ENCODE data around the gene TPST1.

- TF ChIP-seq CTCF (IDR thresholded peaks at IDR 0.05) (no peak), REST (IDR thresholded peaks at IDR 0.05; ENCODE audit: insufficient read depth in 1 of 2, low read depth in 2 of 2, low read length in 1 of 2) (no peak), POLR2AphosphoS5 (IDR thresholded peaks at IDR 0.05; ENCODE audit: low read depth, low read length) (no peak), SIN3A (IDR thresholded peaks at IDR 0.05; ENCODE audit: borderline replicate concordance, insufficient read depth, low read depth, low read length) (no peak), TCF7L2 (IDR thresholded peaks at IDR 0.05; ENCODE audit: low read depth, low read length) (no peak)
Measured at GRCh38 chr7:66344166-66344565, 139.0 kb downstream of the TPST1 start.
